HG03066 (cell line): Measurements from ENCODE around the gene GRM6.

ENCODE experiments used
- ATAC-seq: cut with Tn5 transposase; IDR thresholded peaks from one replicate; pipeline ENCODE4 v1.9.1; 2021; ENCODE audit warnings: low read depth; ENCODE audit not compliant: unreplicated experiment

The GRM6 gene

GRCh38 chr5:178994580-178995340 lies at the start of gene GRM6:
Gene GRM6 (minus strand): TSS chr5:178995320. CDS start chr5:178994944, 376 bp downstream.
- no peak for ATAC-seq

DNA sequence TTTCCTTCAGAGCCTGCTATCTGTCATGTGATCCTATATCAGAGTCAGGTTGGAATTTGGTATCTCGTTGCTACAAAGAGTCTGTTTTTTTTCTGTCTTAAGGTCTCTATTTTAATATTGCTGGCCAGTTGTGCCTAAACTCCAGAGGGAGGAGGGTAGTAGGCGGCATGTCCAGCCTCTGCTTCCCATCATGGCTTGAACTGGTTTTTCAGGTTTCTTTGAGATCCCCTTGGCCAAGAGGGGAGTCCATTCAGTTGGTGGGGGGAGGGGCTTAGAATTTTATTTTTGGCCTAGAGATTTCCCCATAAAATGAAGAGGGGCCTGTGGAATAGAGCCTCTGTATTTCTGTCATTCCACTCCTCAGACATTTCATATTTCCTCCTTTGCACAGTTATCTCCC lies 49.6 kb upstream of the GRM6 start:
- no peak for ATAC-seq

GRCh38 chr5:179033004-179033580 lies 38.0 kb upstream of the GRM6 start:
- ATAC-seq = no peak

DNA sequence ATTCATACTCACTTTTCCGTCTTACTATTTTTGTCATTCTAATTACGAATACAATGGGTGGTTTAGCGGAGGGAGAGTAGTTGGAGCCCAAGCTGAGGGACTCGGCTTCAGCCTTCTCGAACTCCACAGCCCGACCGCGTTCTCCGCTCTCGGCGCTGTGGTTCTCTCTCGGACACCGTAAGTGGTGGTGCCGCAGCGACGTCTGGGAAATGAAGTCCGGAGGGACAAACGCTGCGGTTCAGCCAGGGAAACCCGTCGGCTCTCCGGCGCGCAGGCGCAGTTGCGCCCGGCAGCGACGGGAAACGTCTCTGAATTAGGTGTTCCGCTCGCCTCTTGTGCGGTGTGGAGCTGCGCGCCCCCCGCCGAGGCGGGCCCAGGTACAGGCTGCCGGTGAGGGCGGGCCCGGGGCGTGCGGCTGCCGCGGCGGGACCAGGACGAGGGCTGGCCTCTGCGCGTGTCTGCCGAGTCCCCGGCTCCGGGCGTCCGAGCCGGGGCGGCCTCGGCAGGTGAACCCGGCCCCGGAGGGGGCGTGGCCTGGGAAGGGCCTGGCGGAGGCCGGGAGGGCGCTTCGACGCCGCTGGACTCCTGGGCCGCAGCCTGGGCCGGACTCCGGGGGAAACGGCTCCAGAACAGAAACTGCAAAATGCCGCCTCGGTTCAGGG lies 28.5 kb upstream of the GRM6 start, which contains the start of gene ZNF879:
Gene ZNF879 (plus strand): TSS at position 277 of the 662 bp plus-strand sequence. CDS start 1,201 bp downstream, outside the sequence.
- ATAC-seq = peak; percentile 75

DNA sequence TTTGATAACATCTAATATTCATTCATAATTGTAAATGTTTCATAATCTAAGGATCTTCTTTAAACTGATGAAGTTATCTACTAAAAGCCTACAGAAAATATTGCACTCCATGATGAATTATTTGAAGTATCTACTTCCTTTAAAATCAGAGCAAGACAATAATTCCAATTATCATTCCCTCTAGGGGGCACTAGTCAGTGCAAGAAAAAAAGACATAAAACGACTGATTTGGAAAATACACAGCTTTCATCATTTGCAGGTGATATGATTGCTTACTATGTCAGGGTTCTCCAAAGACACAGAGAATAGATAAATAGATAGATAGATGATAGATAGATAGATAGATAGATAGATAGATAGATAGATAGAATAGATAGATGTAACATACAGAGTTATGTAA lies 13.5 kb upstream of the GRM6 start:
- no peak for ATAC-seq

- ATAC-seq = no peak
These were observed 11.4 kb upstream of the GRM6 start for GRCh38 chr5:179006564-179006963.

DNA sequence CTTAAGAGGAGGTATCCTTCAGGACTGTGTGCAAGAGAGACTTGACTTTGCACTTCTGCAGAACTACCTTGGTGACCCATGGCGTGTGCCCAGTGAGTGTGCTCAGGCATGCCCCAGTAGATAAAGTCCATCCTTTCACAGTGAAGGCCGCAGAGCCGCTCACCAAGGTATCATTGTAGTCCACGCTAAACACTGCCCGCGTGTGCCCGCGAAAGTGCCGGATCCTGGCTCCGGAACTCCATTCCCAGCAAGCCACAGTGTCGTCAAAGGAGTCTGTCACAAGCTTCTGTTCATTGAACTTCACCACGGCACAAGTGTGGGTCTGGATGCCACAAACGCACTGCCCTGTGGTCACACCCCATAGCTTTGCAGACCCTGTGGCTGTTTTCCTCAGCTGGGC lies 3.3 kb upstream of the GRM6 start:
- no peak for ATAC-seq

GRCh38 chr5:178997191-178997590 lies 2.1 kb upstream of the GRM6 start:
- no peak for ATAC-seq

- ATAC-seq = no peak
These were observed 1.0 kb upstream of the GRM6 start for GRCh38 chr5:178996156-178996555.

GRCh38 chr5:178995341-178995690 lies 196 bp upstream of the GRM6 start:
- no peak for ATAC-seq

DNA sequence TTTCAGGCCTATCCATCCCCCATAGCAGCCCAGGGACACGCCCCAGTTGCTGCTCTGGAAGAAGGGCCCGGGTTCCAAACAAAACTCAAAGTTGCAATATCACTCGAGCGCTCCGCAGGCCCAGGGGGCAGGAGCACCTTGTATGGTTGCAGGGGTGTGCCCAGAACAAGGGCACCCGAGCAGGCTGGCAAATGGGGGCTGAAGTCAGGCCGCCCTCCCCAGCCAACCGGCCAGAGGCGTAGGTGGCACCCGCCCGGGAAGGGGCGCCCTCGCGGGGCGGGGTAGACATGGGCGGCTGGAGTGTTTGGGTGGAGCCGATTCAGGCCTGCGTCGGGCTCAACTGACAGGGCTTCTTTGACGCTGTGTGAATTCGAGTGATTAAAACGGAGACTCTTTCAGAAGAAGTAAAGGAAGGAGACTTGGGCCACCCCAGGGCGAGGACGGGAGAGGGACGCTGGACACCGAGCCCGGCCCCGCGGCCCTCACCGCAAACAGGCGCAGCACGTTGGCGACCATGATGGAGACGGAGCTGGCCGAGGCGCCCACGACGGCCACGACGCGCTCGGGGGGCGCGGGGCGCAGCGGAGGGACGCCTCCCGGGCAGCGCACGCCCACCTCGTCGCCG lies 1.1 kb downstream of the GRM6 start:
- ATAC-seq = no peak

DNA sequence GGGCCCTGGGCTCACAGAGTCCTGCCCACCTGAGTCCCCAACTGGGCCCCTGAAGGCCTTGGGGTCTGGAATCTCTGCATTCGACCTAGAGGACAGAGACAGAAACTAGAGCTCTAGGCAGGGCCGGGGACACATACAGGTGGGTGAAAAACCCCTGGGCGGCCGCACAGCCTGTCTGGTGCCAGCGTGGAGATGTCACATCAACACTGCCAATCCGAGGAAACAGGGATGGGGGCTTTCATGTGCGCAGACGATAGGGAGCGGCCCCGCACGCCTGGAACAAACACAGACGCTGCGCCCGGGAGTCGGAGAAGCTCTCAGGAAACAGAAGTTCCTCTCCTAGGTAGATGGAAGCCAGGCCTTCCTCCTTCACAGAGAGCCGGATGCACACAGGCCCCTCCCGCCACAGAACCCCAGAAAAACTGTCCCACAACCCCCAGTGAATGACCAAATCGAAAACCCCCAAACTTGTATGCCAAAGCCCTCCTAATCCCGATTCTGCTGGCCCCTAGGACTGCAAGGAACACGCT lies 1.8 kb downstream of the GRM6 start:
- no peak for ATAC-seq

GRCh38 chr5:178992291-178992895 lies 2.7 kb downstream of the GRM6 start:
- ATAC-seq = no peak

DNA sequence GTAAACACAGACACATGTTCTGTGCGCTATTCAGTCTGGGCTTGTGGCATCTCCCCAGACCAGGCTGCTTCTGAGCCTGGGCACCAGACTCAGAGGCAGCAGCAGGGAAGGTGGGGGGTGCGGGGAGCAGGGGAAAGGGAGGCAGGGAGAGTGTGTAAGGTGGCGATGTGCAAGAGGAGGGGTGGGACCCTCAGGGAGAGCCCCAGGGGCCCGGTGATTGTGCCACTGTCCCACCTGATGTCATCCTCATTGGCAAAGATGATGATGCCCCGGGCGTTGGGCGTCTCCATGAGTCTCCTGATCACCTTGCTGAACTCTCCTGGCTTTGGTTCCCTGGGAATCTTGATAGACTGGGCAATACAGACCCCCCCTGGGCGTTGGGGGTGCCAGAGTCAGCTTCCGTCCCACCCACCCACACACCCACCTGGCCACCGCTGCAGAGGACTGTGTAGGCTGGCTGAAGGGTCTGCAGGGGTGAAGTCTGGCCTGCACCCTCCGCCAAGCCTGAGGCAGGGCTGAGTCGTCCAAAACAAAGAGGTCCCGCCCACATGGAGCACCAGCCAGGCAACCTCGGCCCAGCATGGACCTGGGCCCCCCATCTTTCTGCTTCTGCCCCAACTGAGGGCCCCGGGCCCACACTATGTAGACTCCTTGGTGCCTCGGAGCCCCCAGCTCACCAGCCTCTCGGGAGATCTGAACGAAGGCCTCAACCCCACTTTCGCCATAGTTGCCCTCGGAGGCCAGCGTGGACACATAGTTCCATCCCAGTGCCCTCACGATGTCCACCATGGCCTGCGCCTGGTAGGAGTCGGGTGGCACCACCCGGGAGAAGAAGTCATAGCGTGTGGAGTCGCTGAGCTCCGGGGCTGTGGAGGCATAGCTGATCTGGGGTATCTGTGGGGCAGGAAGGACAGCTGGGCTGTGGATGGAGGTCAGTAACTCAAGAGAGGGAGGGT lies 3.7 kb downstream of the GRM6 start:
- no peak for ATAC-seq

DNA sequence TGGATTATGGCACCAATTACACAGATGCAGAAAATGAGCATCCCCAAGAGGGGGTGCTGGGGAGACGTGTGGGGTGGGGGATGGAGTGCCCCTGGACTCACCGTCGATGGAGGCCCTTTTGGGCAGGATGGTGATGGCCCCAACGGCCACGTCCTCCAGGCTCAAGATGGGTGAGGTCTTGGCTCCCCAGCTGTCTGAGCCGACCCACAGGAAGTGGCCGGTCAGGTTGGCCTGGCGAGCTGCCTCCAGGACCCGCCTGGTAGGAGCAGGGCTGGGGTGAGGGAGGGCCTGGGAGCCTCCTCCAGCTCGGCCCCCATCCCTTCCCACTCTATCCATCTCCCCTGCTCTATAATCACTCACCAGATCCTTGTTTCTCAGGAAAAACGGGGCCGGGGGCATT lies 4.6 kb downstream of the GRM6 start:
- no peak for ATAC-seq

DNA sequence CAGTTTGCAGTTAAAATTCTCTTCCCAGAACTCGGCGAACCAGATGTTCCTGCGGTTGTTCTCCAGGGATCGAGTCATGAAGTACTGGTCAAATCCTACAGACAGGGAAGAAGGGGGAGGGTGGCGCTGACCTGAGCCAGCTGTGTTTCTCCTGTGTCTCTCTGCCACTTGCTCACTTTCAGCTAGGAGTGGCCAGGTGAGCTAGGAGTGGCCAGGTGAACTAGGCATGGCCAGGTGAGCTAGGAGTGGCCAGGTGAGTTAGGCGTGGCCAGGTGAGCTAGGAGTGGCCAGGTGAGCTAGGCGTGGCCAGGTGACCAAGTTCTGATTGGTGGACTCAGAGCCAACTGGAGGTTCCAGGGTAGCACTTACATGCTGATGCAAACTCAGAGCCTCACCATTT lies 5.8 kb downstream of the GRM6 start:
- no peak for ATAC-seq

- ATAC-seq = no peak
These were observed 6.5 kb downstream of the GRM6 start for GRCh38 chr5:178988436-178989220.

- ATAC-seq = no peak
These were observed 8.7 kb downstream of the GRM6 start for GRCh38 chr5:178986326-178986960.
